ENCODE results near the gene MECP2.

The MECP2 gene

GRCh38 chrX:154138857-154139256 lies 41.3 kb upstream of the MECP2 start:
- H3F3A ChIP-seq (ENCODE audit: low read depth): no peaks in the 10 kb centered on the region
- H4K20me1 ChIP-seq (ENCODE audit: insufficient read depth, low read length, poor library complexity, severe bottlenecking): no peaks in the 10 kb centered on the region
- no peak for TF ChIP-seq EZH2phosphoT487 (IDR thresholded peaks at IDR 0.05; ENCODE audit: borderline replicate concordance)
- no peak for TF ChIP-seq CTCF (conservative IDR thresholded peaks at IDR 0.05; ENCODE audit: low read length)
- no peaks in the 10 kb centered on the region for H3K9me2 ChIP-seq (replicated peaks; ENCODE audit: low read depth, low read length)
- no peaks in the 10 kb centered on the region for H3K9me3 ChIP-seq (ENCODE audit: insufficient read depth, low read depth, low read length)
- H3K4me1 ChIP-seq (ENCODE audit: insufficient read depth, low read length, poor library complexity, severe bottlenecking): peaks cover 6% of the 10 kb centered on the region
- no peaks in the 10 kb centered on the region for H3K36me3 ChIP-seq (ENCODE audit: insufficient read depth, low read length)
- no peak overlapping the region for H3K4me2 ChIP-seq (ENCODE audit: low read depth, low read length, poor library complexity, severe bottlenecking)
- H3K4me3 ChIP-seq (ENCODE audit: low read length, poor library complexity, severe bottlenecking): no peak overlapping the region
- no peaks in the 10 kb centered on the region for H3K27me3 ChIP-seq (ENCODE audit: insufficient read depth, low read length, poor library complexity, severe bottlenecking)
- no peak overlapping the region for H3K9ac ChIP-seq (ENCODE audit: low read depth, low read length, poor library complexity, severe bottlenecking)
- H3K79me2 ChIP-seq (ENCODE audit: insufficient read depth, low read length): no peaks in the 10 kb centered on the region
- H2AFZ ChIP-seq (ENCODE audit: low read length): no peak overlapping the region

DNA sequence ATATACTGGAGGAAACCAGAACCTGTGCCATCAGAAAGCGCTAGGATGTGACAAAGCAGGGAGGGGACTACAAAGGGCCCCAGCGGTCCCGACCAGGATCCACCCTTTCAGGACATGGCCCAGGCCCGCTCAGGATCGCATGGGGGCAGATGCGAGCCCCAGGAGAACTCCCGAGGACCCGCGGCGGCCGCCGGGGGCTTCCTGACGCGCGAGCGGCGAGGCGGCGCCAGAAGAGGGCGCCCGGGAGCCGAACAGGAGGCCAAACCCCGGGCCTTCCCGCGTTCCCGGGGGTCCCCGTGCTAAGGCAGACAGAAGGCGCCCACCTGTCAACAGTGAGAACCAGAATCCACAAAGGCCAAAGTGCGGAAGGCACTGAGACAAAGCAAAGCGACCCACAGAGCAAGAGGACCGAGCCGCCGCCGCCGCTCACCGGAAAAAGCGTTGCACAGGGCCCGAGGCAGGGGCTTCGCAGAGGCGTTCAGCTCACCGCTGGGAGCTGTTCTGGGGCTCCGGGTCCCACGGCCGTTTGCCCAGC lies 39.2 kb upstream of the MECP2 start:
- Histone ChIP-seq H3K36me3 (ENCODE audit: insufficient read depth, low read length) (no peaks in the 10 kb centered on the region), H3K4me3 (ENCODE audit: low read length, poor library complexity, severe bottlenecking) (peak overlapping the region; percentile 41), H3K9me3 (ENCODE audit: insufficient read depth, low read depth, low read length) (no peaks in the 10 kb centered on the region), H3K9ac (ENCODE audit: low read depth, low read length, poor library complexity, severe bottlenecking) (peak overlapping the region; percentile 28), H3K9me2 (replicated peaks; ENCODE audit: low read depth, low read length) (no peaks in the 10 kb centered on the region), H3K27me3 (ENCODE audit: insufficient read depth, low read length, poor library complexity, severe bottlenecking) (no peaks in the 10 kb centered on the region), H4K20me1 (ENCODE audit: insufficient read depth, low read length, poor library complexity, severe bottlenecking) (no peaks in the 10 kb centered on the region), H3K4me2 (ENCODE audit: low read depth, low read length, poor library complexity, severe bottlenecking) (peak overlapping the region; percentile 57), H2AFZ (ENCODE audit: low read length) (peak overlapping the region; percentile 79; the same call in 1 of the 2 replicates), H3K4me1 (ENCODE audit: insufficient read depth, low read length, poor library complexity, severe bottlenecking) (peaks cover 6% of the 10 kb centered on the region), H3F3A (ENCODE audit: low read depth) (no peaks in the 10 kb centered on the region), H3K79me2 (ENCODE audit: insufficient read depth, low read length) (no peaks in the 10 kb centered on the region)
- TF ChIP-seq CTCF (conservative IDR thresholded peaks at IDR 0.05; ENCODE audit: low read length) (peak; percentile 63), EZH2phosphoT487 (IDR thresholded peaks at IDR 0.05; ENCODE audit: borderline replicate concordance) (no peak)

DNA sequence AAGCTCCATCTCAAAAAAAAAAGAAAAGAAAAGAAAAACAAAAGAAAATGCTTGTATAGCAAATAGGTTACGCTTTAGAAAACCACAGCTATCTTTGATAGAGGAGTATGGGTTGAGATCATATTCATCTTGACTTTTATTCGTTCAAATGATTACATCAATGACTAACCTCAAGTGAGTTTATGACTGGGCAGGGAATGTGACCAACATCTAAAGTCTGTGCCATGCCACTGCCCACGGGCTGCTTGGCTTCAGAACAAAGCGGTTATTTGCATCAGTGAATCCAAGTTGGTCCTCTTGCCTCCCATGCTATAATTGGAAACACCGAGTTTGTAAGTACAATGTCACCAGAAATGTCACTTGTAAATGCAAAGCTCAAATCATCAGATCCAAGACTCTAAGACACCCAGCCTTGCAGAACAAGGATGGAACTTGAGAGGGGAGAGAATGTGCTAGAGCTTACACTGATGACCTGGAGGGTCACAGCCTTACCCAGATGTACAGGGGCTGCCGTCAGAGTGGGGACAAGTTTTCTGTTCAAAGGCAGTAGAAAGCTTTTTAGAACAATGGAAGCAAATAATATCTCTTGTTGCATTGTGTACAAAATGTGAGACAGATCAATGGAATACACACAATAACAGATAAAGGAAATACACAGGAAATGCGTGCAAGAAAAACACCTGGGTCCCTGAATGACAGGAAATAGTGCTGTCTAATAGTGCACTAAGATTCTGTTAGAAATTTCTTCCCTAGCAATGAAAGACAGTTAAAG lies 38.1 kb upstream of the MECP2 start:
- H3K4me3 ChIP-seq (ENCODE audit: low read length, poor library complexity, severe bottlenecking): no peak overlapping the region
- H3K9me3 ChIP-seq (ENCODE audit: insufficient read depth, low read depth, low read length): no peaks in the 10 kb centered on the region
- H2AFZ ChIP-seq (ENCODE audit: low read length): no peak overlapping the region
- H3K27me3 ChIP-seq (ENCODE audit: insufficient read depth, low read length, poor library complexity, severe bottlenecking): no peaks in the 10 kb centered on the region
- no peaks in the 10 kb centered on the region for H3F3A ChIP-seq (ENCODE audit: low read depth)
- H3K9me2 ChIP-seq (replicated peaks; ENCODE audit: low read depth, low read length): no peaks in the 10 kb centered on the region
- no peaks in the 10 kb centered on the region for H3K79me2 ChIP-seq (ENCODE audit: insufficient read depth, low read length)
- peak overlapping the region; percentile 28 for H3K9ac ChIP-seq (ENCODE audit: low read depth, low read length, poor library complexity, severe bottlenecking)
- TF ChIP-seq CTCF (conservative IDR thresholded peaks at IDR 0.05; ENCODE audit: low read length): no peak
- no peak for TF ChIP-seq EZH2phosphoT487 (IDR thresholded peaks at IDR 0.05; ENCODE audit: borderline replicate concordance)
- H3K4me1 ChIP-seq (ENCODE audit: insufficient read depth, low read length, poor library complexity, severe bottlenecking): peaks cover 6% of the 10 kb centered on the region
- no peaks in the 10 kb centered on the region for H4K20me1 ChIP-seq (ENCODE audit: insufficient read depth, low read length, poor library complexity, severe bottlenecking)
- no peaks in the 10 kb centered on the region for H3K36me3 ChIP-seq (ENCODE audit: insufficient read depth, low read length)
- peak overlapping the region; percentile 57 for H3K4me2 ChIP-seq (ENCODE audit: low read depth, low read length, poor library complexity, severe bottlenecking)
